SH-SY5Y (cell line): ENCODE measurements around the gene PARP14.

Experiments used
- GATA2 ChIP-seq: IDR thresholded peaks from 2 replicates; pipeline ENCODE4 v1.6.1; 2011; ENCODE audit warnings: mild to moderate bottlenecking, low read depth, low read length
- GATA3 ChIP-seq: IDR thresholded peaks from 2 replicates; pipeline ENCODE4 v1.6.1; 2011; ENCODE audit warnings: low read depth, mild to moderate bottlenecking, low read length, moderate library complexity

- TF ChIP-seq GATA3, result no peak
- TF ChIP-seq GATA2, result no peak
Measured at GRCh38 chr3:122681974-122682409, 1.4 kb downstream of the PARP14 start.
